Fibroblast of skin of scalp (primary cell): ENCODE results near the gene MED7. TPM values are rescaled to one million over a fixed set of nuclear protein-coding genes. Genes with fewer than 3 reads are reported as not detected.
A peak's percentile ranks its signal among the peaks of the same experiment; 100 is the strongest.
"Not testable (repeated sequence)": the region's sequence is repeated elsewhere in the genome, so short reads cannot be mapped to it uniquely, and the experiment has no call there.

Source experiments
- DNase-seq: peaks from one replicate; pipeline ENCODE4 v3.0.0-alpha.2; 2013
- polyA plus RNA-seq, 2 experiments: library from polyadenylated mRNA; unstranded; fragments of 120-200 nt; gene quantifications; one replicate each; pipeline ENCODE4 v1.2.1, GENCODE V29; 2013; ENCODE audit not compliant: insufficient read length in 2 of 2

Gene MED7
- polyA plus RNA-seq (2013, experiment 1 of 2; ENCODE audit: insufficient read length) = 11.5 TPM
- polyA plus RNA-seq (2013, experiment 2 of 2; ENCODE audit: insufficient read length) = 11.3 TPM

GRCh38 chr5:157142317-157143126 lies at the start of gene MED7:
MED7 (minus strand) TSS chr5:157142865; CDS start chr5:157139431, 3,434 bp downstream.
- peak; percentile 100 for DNase-seq

GRCh38 chr5:157189223-157189622 lies 46.6 kb upstream of the MED7 start:
- no peak for DNase-seq

- no peak for DNase-seq
These were observed 45.6 kb upstream of the MED7 start for GRCh38 chr5:157188270-157188669.

- DNase-seq = no peak
These were observed 44.5 kb upstream of the MED7 start for GRCh38 chr5:157187046-157187754.

- DNase-seq = no peak
These were observed 43.8 kb upstream of the MED7 start for GRCh38 chr5:157186309-157187045.

GRCh38 chr5:157185122-157185521 lies 42.5 kb upstream of the MED7 start:
- not testable (repeated sequence) for DNase-seq

GRCh38 chr5:157184117-157184670 lies 41.5 kb upstream of the MED7 start:
- no peak for DNase-seq

GRCh38 chr5:157182143-157182757 lies 39.6 kb upstream of the MED7 start:
- no peak for DNase-seq

GRCh38 chr5:157180374-157181264 lies 38.0 kb upstream of the MED7 start, which contains the start of gene ITK:
ITK (plus strand) TSS chr5:157180840; CDS start chr5:157180978, 138 bp downstream.
- DNase-seq = no peak

- no peak for DNase-seq
These were observed 36.3 kb upstream of the MED7 start for GRCh38 chr5:157178966-157179365.

- DNase-seq = no peak
These were observed 35.3 kb upstream of the MED7 start for GRCh38 chr5:157177953-157178352.

GRCh38 chr5:157175071-157175612 lies 32.5 kb upstream of the MED7 start:
- no peak for DNase-seq

- DNase-seq = no peak
These were observed 29.7 kb upstream of the MED7 start for GRCh38 chr5:157172403-157172802.

GRCh38 chr5:157168286-157168685 lies 25.6 kb upstream of the MED7 start:
- no peak for DNase-seq

- peak; percentile 82 for DNase-seq
These were observed 24.6 kb upstream of the MED7 start for GRCh38 chr5:157167214-157167621.

- DNase-seq = no peak
These were observed 23.8 kb upstream of the MED7 start, which contains the start of gene GARIN3 for GRCh38 chr5:157166214-157167213. GARIN3 (minus strand) TSS chr5:157166264; CDS start chr5:157166168, 96 bp downstream.

GRCh38 chr5:157165668-157166067 lies 23.0 kb upstream of the MED7 start:
- no peak for DNase-seq

- no peak for DNase-seq
These were observed 22.6 kb upstream of the MED7 start for GRCh38 chr5:157165261-157165660.

GRCh38 chr5:157164521-157164920 lies 21.9 kb upstream of the MED7 start:
- DNase-seq = no peak
